HG03095 (cell line): ENCODE data around the gene MARCHF5.
"Not testable (repeated sequence)": the region's sequence is repeated elsewhere in the genome, so short reads cannot be mapped to it uniquely, and the experiment has no call there.

Experiments
- ATAC-seq: cut with Tn5 transposase; IDR thresholded peaks from one replicate; pipeline ENCODE4 v1.9.1; 2021; ENCODE audit warnings: moderate library complexity; ENCODE audit not compliant: unreplicated experiment

MARCHF5 gene

GRCh38 chr10:92304061-92304460 is 13.1 kb downstream of the MARCHF5 start:
- no peak for ATAC-seq

- ATAC-seq: no peak
These were observed 14.4 kb downstream of the MARCHF5 start for GRCh38 chr10:92305133-92306072.

- ATAC-seq: no peak
These were observed 18.3 kb downstream of the MARCHF5 start for GRCh38 chr10:92309272-92309671.

- no peak for ATAC-seq
These were observed 22.8 kb downstream of the MARCHF5 start for GRCh38 chr10:92313750-92314149.

GRCh38 chr10:92316610-92317009 is 25.6 kb downstream of the MARCHF5 start:
- no peak for ATAC-seq

- ATAC-seq: no peak
These were observed 32.1 kb downstream of the MARCHF5 start for GRCh38 chr10:92323079-92323478.

- ATAC-seq: no peak
These were observed 36.8 kb downstream of the MARCHF5 start for GRCh38 chr10:92327445-92328433.

- no peak for ATAC-seq
These were observed 38.0 kb downstream of the MARCHF5 start for GRCh38 chr10:92328993-92329392.

GRCh38 chr10:92329927-92330326 is 39.0 kb downstream of the MARCHF5 start:
- ATAC-seq: not testable (repeated sequence)

GRCh38 chr10:92342796-92343195 is 51.8 kb downstream of the MARCHF5 start:
- ATAC-seq: no peak

- not testable (repeated sequence) for ATAC-seq
These were observed 54.6 kb downstream of the MARCHF5 start for GRCh38 chr10:92345575-92345974.

- not testable (repeated sequence) for ATAC-seq
These were observed 56.2 kb downstream of the MARCHF5 start for GRCh38 chr10:92347035-92347676.

- ATAC-seq: no peak
These were observed 59.4 kb downstream of the MARCHF5 start for GRCh38 chr10:92350411-92350810.

- no peak for ATAC-seq
These were observed 63.6 kb downstream of the MARCHF5 start for GRCh38 chr10:92354587-92354986.

GRCh38 chr10:92356041-92356440 is 65.1 kb downstream of the MARCHF5 start:
- ATAC-seq: no peak

GRCh38 chr10:92363498-92363897 is 72.5 kb downstream of the MARCHF5 start:
- no peak for ATAC-seq

- ATAC-seq: no peak
These were observed 75.5 kb downstream of the MARCHF5 start for GRCh38 chr10:92366412-92367021.

- no peak for ATAC-seq
These were observed 87.0 kb downstream of the MARCHF5 start for GRCh38 chr10:92377962-92378361.

GRCh38 chr10:92381543-92381954 is 90.6 kb downstream of the MARCHF5 start:
- ATAC-seq: no peak

- no peak for ATAC-seq
These were observed 91.7 kb downstream of the MARCHF5 start for GRCh38 chr10:92382631-92383030.
